GM19328 (cell line): ENCODE data around the gene KLHDC8B.
"Not testable (repeated sequence)": the region's sequence is repeated elsewhere in the genome, so short reads cannot be mapped to it uniquely, and the experiment has no call there.

ENCODE experiments used
- ATAC-seq: cut with Tn5 transposase; IDR thresholded peaks from one replicate; pipeline ENCODE4 v1.9.1; 2021; ENCODE audit warnings: mild to moderate bottlenecking, moderate library complexity; ENCODE audit not compliant: unreplicated experiment

KLHDC8B gene

DNA sequence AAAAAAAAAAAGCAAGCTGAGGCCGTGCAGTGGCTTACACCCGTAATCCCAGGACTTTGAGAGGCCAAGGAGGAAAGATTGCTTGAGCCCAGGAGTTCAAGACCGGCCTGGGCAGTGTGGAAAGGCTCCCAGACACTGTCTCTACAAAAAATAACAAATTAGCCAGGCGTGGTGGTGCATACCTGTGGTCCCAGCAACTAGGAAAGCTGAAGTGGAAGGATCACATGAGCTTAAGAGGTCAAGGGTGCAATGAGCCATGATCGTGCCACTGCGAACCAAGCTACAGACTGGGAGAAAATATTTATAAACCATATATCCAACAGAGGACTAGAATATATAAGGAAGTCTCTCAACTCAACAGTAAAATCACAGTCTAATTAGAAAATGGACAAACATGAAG is 10.0 kb downstream of the KLHDC8B start:
- no peak for ATAC-seq

- ATAC-seq: no peak
These were observed 11.3 kb downstream of the KLHDC8B start for GRCh38 chr3:49182682-49183081.

- ATAC-seq: no peak
These were observed 12.5 kb downstream of the KLHDC8B start for GRCh38 chr3:49183873-49184272.

DNA sequence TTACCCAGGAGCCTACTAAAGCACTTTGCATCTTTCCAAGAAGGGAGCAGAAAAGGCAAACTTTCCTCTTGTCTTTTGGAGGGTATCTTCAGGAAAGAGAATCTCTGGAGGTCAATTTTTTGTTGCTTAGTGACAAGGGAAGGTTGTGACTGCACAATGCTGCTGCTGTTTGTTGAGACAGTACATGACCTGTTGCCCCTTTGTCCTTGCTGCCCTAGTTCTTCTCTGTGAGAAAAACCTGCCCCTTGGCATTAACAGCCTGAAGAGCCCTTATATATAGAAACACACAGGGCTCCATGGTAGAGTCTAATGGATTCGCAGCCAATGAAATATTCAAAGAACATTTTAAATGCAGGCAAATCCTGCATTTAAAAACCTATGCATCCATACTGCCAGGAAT is 20.3 kb downstream of the KLHDC8B start:
- no peak for ATAC-seq

DNA sequence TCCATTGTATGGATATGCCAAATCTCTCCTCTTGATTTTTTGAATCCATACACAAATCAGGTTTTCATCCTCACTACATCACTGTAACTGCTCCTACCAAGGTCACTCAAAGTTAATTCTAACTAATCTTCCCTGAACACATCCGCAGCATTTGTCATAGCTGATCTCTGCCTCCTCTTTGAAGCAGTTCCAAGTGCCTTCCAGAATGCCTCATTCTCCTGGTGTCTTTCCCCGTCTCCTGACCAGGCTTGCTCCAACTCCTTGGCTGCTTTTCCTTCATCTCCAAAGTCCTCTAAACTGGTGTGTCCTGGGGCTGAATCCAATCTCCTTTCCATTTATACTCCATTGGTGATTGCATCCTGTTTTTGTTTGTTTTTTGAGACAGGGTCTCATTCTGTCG is 26.8 kb downstream of the KLHDC8B start:
- no peak for ATAC-seq

DNA sequence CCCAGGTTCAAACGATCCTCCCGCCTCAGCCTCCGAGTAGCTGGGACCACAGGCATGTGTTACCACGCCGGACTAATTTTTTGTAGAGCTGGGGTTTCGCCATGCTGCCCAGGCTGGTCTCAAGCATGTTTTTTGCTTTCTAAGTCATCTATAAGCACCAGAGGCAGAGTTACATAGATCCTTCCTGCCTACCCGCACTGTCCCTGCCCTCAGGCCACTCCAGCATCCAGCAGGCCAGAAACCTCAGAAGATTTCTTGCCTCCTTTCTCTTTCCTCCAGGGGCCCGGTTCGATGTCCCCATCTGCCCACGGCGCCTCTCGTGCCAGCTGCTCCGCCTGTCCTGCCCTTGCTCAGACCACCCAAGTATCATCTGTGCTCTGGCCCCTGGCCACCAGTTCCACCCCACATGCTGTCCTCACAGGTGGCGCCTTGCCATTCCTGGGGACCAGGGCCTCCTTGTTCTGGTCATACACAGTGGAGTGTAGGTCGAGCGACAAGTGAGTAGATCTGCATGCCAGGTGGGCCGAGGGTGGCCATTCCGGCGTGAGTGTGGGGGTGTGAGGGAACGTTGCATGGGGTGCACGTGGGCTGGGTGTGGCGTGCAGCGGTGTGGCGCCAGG is 27.3 kb downstream of the KLHDC8B start:
- ATAC-seq: no peak

DNA sequence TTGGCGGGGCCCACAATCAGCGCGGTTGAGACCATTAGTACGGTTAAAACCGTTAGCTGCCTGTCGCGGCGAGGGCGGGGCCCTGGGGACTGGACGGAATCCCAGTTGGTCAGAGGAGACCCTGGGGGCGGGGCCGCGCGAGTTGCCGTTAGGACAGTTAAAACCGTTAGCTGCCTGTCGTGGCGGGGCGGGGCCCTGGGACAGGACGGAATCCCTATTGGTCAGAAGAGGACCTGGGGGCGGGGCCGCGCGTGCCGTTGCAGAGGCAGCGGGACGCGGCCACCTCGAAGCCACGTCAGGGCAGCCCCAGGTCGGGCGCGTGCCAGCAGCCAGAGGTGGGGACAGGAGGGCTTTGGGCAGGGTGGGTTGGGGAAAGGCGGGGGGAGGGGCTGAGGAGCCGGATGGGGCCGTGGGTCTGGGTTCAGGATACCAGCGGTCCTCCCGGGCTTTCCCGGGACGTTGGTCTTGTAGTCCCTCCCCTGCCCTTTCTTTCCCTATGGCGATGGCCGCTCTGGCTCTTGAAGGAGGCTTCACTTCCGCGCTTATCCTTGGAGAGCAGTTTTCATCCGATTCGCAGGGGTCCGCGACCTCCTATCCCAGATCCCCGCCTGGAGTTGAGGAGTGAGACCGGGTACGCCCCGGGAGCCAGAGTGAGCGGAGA is 28.0 kb downstream of the KLHDC8B start:
- ATAC-seq: no peak

DNA sequence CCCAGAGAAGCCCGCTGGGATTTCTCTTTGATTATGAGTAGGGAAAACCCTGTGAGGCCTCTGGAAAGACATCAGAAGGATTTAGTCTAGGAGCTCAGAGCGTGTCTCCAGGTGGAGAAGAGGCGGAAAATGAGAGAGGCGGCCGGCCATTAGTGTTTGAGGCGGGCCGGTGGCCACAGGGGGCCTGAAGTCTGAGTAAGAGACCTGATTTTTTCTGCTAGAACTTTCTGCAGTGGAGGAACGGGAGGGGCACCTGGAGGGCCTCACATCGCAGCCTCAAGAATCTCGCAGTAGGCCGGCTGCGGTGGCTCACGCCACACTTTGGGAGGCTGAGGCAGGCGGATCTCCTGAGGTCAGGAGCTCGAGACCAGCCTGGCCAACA is 28.5 kb downstream of the KLHDC8B start:
- no peak for ATAC-seq

DNA sequence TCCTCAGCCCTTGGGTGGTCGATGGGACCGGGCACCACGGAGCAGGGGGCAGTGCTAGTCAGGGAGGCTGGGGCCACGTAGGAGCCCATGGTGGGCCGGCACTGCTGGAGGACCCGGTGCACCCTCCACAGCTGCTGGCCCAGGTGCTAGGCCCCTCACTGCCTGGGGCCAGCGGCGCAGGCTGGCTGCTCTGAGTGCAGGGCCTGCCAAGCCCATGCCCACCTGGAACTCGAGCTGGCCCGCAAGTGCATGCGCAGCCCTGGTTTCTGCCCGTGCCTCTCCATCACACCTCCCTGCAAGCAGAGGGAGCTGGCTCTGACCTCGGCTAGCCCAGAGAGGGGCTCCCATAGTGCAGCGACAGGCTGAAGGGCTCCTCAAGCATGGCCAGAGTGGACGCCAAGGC is 42.1 kb downstream of the KLHDC8B start:
- no peak for ATAC-seq

- no peak for ATAC-seq
These were observed 42.6 kb downstream of the KLHDC8B start for GRCh38 chr3:49213998-49214397.

- not testable (repeated sequence) for ATAC-seq
These were observed 45.3 kb downstream of the KLHDC8B start for GRCh38 chr3:49216687-49217086.

DNA sequence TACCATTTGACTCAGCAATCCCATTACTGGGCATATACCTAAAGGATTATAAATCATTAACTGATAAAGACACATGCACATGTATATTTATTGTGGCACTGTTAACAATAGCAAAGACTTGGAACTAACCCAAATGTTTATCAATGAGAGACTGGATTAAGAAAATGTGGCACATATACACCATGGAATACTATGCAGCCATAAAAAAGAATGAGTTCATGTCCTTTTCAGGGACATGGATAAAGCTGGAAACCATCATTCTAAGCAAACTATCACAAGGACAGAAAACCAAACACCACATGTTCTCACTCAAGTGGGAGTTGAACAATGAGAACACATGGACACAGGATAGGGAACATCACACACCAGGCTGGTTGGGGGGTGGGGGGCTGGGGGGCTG is 45.7 kb downstream of the KLHDC8B start:
- not testable (repeated sequence) for ATAC-seq

DNA sequence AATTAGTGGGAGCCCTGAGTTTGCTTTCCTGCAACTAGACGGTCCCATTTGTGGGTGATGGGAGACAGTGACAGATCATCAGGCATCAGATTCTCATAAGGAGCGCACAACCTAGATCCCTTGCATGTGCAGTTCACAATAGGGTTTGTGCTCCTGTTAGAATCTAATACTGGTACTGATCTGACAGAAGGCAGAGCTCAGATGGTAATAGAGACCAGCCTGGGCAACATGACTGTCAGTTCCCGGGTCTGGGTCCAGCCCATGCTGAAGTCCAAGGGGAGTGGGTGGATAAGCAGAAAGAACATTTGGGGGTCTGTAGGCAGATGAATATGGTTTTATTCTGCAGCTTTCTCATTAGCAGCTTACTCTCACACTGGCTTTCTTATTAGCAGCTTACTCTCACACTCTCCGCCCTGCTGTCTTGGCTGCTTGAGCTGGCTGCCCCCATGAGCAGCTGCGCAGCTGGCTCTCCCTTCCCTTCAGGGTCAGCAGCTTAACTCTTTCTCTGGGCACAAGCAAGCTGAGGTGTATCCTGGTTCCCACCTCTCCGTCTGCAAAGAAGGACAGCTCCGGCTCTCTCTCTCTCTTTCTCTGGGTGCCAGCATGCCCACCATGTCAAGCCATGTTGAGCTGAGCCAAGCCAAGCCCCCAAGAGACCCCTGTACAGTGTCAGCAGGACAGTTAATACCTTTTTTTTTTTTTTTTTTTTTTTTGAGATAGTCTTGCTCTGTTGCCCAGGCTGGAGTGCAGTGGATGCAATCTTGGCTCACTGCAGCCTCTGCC is 46.5 kb downstream of the KLHDC8B start:
- no peak for ATAC-seq

GRCh38 chr3:49218471-49218989 is 47.1 kb downstream of the KLHDC8B start:
- ATAC-seq: not testable (repeated sequence)

GRCh38 chr3:49219132-49219531 is 47.7 kb downstream of the KLHDC8B start:
- ATAC-seq: no peak

DNA sequence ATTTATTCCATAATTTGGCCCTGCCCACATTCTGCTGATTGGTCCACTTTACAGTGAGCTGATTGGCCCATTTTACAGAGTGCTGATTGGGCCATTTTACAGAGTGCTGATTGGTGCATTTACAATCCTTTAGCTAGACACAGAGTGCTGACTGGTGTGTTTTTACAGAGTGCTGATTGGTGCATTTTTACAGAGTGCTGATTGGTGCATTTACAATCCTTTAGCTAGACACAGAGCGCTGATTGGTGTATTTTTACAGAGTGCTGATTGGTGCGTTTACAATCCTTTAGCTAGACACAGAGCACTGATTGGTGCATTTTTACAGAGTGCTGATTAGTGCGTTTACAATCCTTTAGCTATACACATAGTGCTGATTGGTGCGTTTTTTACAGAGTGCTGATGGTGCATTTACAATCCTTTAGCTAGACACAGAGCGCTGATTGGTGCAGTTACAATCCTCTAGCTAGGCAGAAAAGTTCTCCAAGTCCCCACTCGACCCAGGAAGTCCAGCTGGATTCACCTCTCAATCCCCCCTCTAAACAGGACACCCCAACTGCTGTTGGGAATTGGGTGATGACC is 49.7 kb downstream of the KLHDC8B start:
- not testable (repeated sequence) for ATAC-seq

DNA sequence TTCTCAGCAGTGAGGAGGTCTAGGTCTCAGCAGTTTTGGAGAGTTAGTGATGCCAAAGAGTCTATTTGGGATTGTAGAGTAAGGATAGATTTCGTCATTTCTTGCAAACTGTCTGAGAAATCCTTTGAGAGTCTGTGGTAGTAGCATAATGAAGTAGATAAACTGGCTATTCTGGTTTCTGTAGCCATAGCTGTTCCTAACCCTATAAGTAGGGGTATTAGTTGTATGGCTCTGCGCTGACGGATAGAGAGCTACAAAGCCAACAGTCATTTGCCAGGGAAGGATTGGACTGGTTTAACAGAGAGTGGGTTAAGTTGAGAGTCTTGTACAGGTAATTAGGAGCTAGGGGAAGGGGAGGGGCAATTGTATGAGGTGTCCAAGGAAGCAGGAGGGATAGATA is 50.6 kb downstream of the KLHDC8B start:
- ATAC-seq: no peak
